Choroid plexus epithelial cell (primary cell): ENCODE measurements around the gene RABGGTA.

Source experiments
- DNase-seq: peaks from one replicate; pipeline ENCODE4 v3.0.0-alpha.2; 2010; ENCODE audit warnings: low read depth
- H3K4me3 ChIP-seq: 2 replicates; pipeline ENCODE4 v1.5.1; 2011; ENCODE audit warnings: low read depth, mild to moderate bottlenecking, control low read depth, low read length, moderate library complexity
- TF ChIP-seq, protein P1 (sequence below): conservative IDR thresholded peaks from 2 replicates; pipeline ENCODE4 v1.5.1; 2011; ENCODE audit warnings: low read depth, mild to moderate bottlenecking, control low read depth, inconsistent platforms, low read length, moderate library complexity

The RABGGTA gene

GRCh38 chr14:24308342-24309124, 37.1 kb upstream of the RABGGTA start:
- DNase-seq, result no peak
- H3K4me3 ChIP-seq, result no peak overlapping the region
- TF ChIP-seq, protein P1, sequence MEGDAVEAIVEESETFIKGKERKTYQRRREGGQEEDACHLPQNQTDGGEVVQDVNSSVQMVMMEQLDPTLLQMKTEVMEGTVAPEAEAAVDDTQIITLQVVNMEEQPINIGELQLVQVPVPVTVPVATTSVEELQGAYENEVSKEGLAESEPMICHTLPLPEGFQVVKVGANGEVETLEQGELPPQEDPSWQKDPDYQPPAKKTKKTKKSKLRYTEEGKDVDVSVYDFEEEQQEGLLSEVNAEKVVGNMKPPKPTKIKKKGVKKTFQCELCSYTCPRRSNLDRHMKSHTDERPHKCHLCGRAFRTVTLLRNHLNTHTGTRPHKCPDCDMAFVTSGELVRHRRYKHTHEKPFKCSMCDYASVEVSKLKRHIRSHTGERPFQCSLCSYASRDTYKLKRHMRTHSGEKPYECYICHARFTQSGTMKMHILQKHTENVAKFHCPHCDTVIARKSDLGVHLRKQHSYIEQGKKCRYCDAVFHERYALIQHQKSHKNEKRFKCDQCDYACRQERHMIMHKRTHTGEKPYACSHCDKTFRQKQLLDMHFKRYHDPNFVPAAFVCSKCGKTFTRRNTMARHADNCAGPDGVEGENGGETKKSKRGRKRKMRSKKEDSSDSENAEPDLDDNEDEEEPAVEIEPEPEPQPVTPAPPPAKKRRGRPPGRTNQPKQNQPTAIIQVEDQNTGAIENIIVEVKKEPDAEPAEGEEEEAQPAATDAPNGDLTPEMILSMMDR, result no peak

DNA sequence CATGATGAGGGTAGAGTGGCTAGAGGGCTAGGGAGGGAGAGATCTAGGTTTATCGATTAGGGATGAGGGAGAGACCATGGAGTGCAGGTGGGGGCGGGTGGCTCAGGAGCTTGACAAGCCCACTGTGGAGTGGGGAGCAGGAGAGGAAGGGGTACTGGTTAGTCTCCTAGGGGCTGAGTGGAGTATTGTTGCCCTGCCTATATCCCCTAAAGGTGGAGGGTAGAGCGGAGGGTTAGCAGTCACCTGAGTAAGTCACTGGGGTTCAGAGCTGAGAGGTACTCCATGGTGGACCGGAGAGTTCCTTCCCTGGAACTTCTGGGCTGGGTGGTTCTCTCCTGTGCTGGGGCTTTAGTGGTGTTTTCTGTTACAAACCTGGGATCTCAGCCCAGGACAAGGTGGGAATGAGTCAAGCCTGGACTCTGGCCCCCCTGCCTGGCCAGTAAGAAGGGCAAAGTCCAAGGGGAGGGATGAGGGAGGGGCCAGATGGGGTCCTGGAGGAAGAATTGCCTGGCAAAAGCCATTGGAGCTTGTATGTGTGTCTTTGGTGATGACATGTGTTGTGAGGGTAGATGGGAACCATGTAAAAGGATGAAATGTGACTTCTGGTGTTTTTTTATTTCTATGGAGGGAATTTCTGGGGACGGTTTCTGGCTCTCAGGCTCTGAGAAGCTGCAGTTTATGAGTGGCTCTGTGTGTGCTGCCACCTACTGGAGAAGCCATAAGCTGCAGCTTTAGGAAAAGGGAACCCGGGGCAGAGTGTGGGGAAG, 36.4 kb upstream of the RABGGTA start, which contains the start of gene CIDEB:
TSS of gene CIDEB (minus strand) at position 403 of the 767 bp plus-strand sequence. CDS start at position 284, 119 bp downstream.
- TF ChIP-seq, protein P1, result peak; percentile 96
- H3K4me3 ChIP-seq, result no peak within 1 kb of the TSS
- peak; percentile 66 for DNase-seq

DNA sequence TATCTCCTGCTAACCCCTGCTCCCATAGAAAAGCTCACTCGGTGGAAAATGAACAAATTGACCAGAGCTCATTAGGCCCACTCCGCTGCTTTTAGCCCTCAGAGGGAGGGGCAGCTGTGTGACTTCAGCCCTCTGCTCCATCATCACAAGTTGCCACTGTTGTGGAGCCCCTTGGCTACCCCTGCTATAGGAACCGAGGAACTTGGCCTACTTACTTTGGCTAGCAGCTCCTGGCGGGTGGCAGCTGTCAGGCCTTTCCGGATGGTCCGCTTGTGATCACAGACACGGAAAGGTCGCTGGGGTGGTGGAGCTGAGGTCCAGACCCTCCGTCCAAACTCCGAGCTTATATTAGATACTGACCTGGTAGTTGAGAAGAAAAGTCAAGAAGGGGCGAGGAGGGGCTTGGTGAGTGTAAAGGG, 35.8 kb upstream of the RABGGTA start:
- TF ChIP-seq, protein P1, result no peak
- H3K4me3 ChIP-seq, result no peak overlapping the region
- DNase-seq, result no peak

DNA sequence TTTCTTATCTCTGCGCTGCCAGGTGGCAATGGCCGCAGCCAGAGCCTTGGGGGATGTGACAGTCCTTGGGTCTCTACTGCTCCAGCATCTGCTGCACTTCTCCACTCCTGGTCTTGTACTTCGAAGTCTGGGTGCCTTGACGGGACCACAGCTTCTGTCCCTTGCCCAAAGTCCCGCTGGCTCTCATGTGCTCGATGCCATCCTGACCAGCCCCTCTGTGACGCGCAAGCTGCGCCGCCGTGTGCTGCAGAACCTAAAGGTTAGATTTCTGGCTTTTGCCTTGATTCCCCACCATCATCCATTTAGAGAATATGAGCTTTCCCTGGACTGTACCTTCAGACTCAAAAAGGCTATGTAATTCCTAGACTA, 32.6 kb upstream of the RABGGTA start:
- TF ChIP-seq, protein P1, result no peak
- DNase-seq, result no peak
- H3K4me3 ChIP-seq, result no peak overlapping the region

DNA sequence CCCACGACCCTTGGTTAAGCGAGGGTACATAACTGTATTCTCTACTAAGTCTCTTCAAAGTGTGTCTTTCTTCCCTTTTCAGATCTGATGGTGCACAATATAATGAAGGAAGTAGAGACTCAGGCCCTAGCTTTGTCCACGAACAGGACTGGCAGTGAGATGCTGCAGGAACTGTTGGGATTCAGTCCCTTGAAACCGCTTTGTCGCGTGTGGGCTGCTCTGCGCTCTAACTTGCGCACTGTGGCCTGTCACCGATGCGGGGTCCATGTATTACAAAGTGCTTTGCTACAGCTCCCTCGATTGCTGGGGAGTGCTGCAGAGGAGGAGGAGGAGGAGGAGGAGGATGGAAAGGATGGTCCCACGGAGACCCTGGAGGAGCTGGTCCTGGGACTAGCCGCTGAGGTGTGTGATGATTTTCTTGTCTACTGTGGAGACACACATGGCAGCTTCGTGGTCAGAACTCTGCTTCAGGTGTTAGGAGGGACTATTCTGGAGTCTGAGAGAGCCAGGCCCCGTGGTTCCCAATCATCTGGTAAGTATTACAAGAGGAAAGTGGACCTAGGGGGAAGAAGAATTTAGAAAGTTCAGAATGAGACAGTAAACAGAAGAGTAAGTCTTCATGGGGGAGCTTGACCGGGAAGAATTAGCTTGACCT, 29.1 kb upstream of the RABGGTA start:
- peak overlapping the region; percentile 92 for H3K4me3 ChIP-seq
- TF ChIP-seq, protein P1, result no peak
- no peak for DNase-seq

- DNase-seq, result peak; percentile 89
- TF ChIP-seq, protein P1, result no peak
- H3K4me3 ChIP-seq, result peak within 1 kb of the TSS; percentile 92
Observed at GRCh38 chr14:24299255-24300191, 28.1 kb upstream of the RABGGTA start, which contains the start of the genes DHRS1 and NOP9. Gene DHRS1 (minus strand): TSS chr14:24299780. CDS start chr14:24299106, 674 bp downstream. Gene NOP9 (plus strand): TSS chr14:24299850. CDS start chr14:24299955, 105 bp downstream.
